ENCODE results near the gene OPRL1.
A peak's percentile ranks its signal among the peaks of the same experiment; 100 is the strongest.

The OPRL1 gene

GRCh38 chr20:64042054-64042781 is 37.7 kb upstream of the OPRL1 start:
- DNase-seq, result no peak

GRCh38 chr20:64043768-64044167 is 36.1 kb upstream of the OPRL1 start:
- DNase-seq, result no peak

GRCh38 chr20:64044484-64045247 is 35.2 kb upstream of the OPRL1 start:
- no peak for DNase-seq

- no peak for DNase-seq
These were observed 34.4 kb upstream of the OPRL1 start for GRCh38 chr20:64045346-64046011.

- no peak for DNase-seq
These were observed 32.9 kb upstream of the OPRL1 start for GRCh38 chr20:64047046-64047389.

GRCh38 chr20:64047968-64048401 is 31.9 kb upstream of the OPRL1 start:
- DNase-seq, result no peak

- DNase-seq, result no peak
These were observed 31.4 kb upstream of the OPRL1 start for GRCh38 chr20:64048402-64049044.

GRCh38 chr20:64049060-64049877 is 30.6 kb upstream of the OPRL1 start, which contains the start of gene SOX18:
SOX18 (minus strand) TSS chr20:64049639; CDS start chr20:64049516, 123 bp downstream.
- no peak for DNase-seq

GRCh38 chr20:64049878-64050260 is 30.0 kb upstream of the OPRL1 start:
- DNase-seq, result no peak

GRCh38 chr20:64050261-64051032 is 29.4 kb upstream of the OPRL1 start:
- DNase-seq, result no peak

- no peak for DNase-seq
These were observed 28.8 kb upstream of the OPRL1 start for GRCh38 chr20:64051033-64051452.

GRCh38 chr20:64051561-64052325 is 28.1 kb upstream of the OPRL1 start:
- no peak for DNase-seq

GRCh38 chr20:64052326-64052722 is 27.6 kb upstream of the OPRL1 start:
- DNase-seq, result no peak

GRCh38 chr20:64052987-64053840 is 26.7 kb upstream of the OPRL1 start:
- DNase-seq, result no peak

GRCh38 chr20:64053841-64054661 is 25.8 kb upstream of the OPRL1 start:
- peak; percentile 76 for DNase-seq

GRCh38 chr20:64055396-64055892 is 24.4 kb upstream of the OPRL1 start:
- DNase-seq, result no peak

GRCh38 chr20:64055893-64056638 is 23.8 kb upstream of the OPRL1 start:
- no peak for DNase-seq

- no peak for DNase-seq
These were observed 23.3 kb upstream of the OPRL1 start for GRCh38 chr20:64056639-64056888.

All from right forelimb (tissue), 1 donor.